Activated CD4-positive, alpha-beta memory T cell treated with anti-CD3 and anti-CD28 coated beads for 36 hours (primary cell): ENCODE results near the gene CAMTA1. TPM values are rescaled to one million over a fixed set of nuclear protein-coding genes. Genes with fewer than 3 reads are reported as not detected.

ENCODE experiments used
- CTCF ChIA-PET: fragments of 350-600 bp; sonication (Branson Sonifier 250); formaldehyde crosslinking; loops from one replicate; lab custom pipeline; 2021; ENCODE audit warnings: antibody characterized with exemption, inconsistent platforms; lab: Charles Lee
- POLR2A ChIA-PET: fragments of 350-600 bp; sonication (Branson Sonifier 250); formaldehyde crosslinking; loops from one replicate; lab custom pipeline; 2021; ENCODE audit warnings: antibody characterized with exemption; lab: Charles Lee
- DNase-seq: peaks from one replicate; pipeline ENCODE4 v3.0.0-alpha.2; 2020
- H3K27ac Mint-ChIP-seq: one replicate; pipeline ENCODE4 v1.8.0; 2021; ENCODE audit warnings: mixed read lengths
- H3K27me3 Mint-ChIP-seq: one replicate; pipeline ENCODE4 v1.8.0; 2021; ENCODE audit warnings: mixed read lengths
- H3K36me3 Mint-ChIP-seq: one replicate; pipeline ENCODE4 v1.8.0; 2021; ENCODE audit warnings: mixed read lengths
- H3K4me1 Mint-ChIP-seq: one replicate; pipeline ENCODE4 v1.8.0; 2021; ENCODE audit warnings: low read depth, mixed read lengths
- H3K4me3 Mint-ChIP-seq: one replicate; pipeline ENCODE4 v1.8.0; 2021; ENCODE audit warnings: mild to moderate bottlenecking, mixed read lengths
- H3K9me3 Mint-ChIP-seq: one replicate; pipeline ENCODE4 v1.8.0; 2021; ENCODE audit warnings: mixed read lengths
- intact Hi-C: fragments of 100-400 bp; cut with micrococcal nuclease; formaldehyde crosslinking; loops from one replicate; pipeline ENCODE4 v1.15.1; 2023
- total RNA-seq, 2 experiments: library from RNA; stranded (reverse); gene quantifications; one replicate each; pipeline ENCODE4 v1.2.3, GENCODE V29; 2021

Gene CAMTA1
- total RNA-seq, 2 experiments from 2014 or later, result 64.7 to 68.9 TPM

DNA sequence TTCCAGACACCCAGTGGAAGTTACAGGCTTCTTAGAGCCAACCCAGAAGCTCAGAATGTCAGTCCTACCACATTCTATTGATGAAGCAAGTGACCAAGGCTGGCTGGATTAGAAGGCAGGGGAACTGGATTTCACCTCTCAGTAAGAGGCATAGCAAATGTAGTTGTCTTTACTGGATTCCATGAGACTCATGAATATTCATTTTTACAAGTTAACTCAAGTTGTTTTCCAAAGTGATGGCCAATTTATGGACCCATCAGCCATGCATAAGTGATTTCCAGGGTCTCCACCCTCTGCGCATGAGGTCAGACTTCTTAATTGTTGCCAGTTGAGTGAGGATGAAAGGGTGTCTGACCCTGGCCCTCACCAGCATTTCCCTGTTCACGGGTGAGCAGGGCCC lies 559.0 kb downstream of the CAMTA1 start:
- H3K4me3 Mint-ChIP-seq, result no peak overlapping the region
- CTCF ChIA-PET, result no interaction called here
- H3K9me3 Mint-ChIP-seq, result no peaks in the 10 kb centered on the region
- no peak overlapping the region for H3K27ac Mint-ChIP-seq
- POLR2A ChIA-PET, result no interaction called here
- H3K4me1 Mint-ChIP-seq, result no peaks in the 10 kb centered on the region
- no peaks in the 10 kb centered on the region for H3K36me3 Mint-ChIP-seq
- DNase-seq, result no peak
- H3K27me3 Mint-ChIP-seq, result no peaks in the 10 kb centered on the region
- intact Hi-C loops, result no loop called here

GRCh38 chr1:7345516-7345915 lies 560.3 kb downstream of the CAMTA1 start:
- Mint-ChIP-seq H3K36me3 (no peaks in the 10 kb centered on the region), H3K4me3 (no peak overlapping the region), H3K27me3 (no peaks in the 10 kb centered on the region), H3K9me3 (no peaks in the 10 kb centered on the region), H3K4me1 (no peaks in the 10 kb centered on the region), H3K27ac (no peak overlapping the region)
- POLR2A ChIA-PET, result no interaction called here
- CTCF ChIA-PET, result no interaction called here
- DNase-seq, result no peak
- intact Hi-C loops, result no loop called here

DNA sequence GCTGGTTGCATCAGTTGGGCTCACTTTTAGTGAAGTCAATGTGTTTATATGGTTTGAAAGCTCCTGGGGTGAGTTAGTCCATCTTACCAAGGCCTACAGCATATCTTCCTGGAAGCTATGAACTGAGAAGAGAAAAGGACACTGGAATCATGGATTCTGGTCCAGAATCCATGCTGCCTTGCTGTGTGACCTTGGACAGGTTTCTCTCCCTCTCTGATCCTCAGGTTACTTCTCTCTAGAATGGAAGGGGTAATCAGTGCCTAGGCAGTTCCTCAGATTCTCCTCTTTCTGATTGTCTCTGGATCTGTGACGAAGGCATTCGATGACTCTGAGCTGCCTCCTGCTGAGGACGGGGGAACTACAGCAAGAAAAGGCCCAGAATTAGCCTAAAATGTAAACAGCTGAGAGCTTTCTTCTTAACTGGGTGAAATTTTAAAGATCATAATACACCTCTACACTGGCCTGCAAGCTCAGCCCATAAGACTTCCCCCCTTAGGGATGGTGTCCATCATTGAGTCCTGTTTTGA lies 560.9 kb downstream of the CAMTA1 start:
- intact Hi-C loops, result no loop called here
- DNase-seq, result no peak
- H3K9me3 Mint-ChIP-seq, result no peaks in the 10 kb centered on the region
- POLR2A ChIA-PET, result no interaction called here
- no peak overlapping the region for H3K4me3 Mint-ChIP-seq
- CTCF ChIA-PET, result no interaction called here
- no peaks in the 10 kb centered on the region for H3K4me1 Mint-ChIP-seq
- no peaks in the 10 kb centered on the region for H3K27me3 Mint-ChIP-seq
- no peaks in the 10 kb centered on the region for H3K36me3 Mint-ChIP-seq
- no peak overlapping the region for H3K27ac Mint-ChIP-seq

DNA sequence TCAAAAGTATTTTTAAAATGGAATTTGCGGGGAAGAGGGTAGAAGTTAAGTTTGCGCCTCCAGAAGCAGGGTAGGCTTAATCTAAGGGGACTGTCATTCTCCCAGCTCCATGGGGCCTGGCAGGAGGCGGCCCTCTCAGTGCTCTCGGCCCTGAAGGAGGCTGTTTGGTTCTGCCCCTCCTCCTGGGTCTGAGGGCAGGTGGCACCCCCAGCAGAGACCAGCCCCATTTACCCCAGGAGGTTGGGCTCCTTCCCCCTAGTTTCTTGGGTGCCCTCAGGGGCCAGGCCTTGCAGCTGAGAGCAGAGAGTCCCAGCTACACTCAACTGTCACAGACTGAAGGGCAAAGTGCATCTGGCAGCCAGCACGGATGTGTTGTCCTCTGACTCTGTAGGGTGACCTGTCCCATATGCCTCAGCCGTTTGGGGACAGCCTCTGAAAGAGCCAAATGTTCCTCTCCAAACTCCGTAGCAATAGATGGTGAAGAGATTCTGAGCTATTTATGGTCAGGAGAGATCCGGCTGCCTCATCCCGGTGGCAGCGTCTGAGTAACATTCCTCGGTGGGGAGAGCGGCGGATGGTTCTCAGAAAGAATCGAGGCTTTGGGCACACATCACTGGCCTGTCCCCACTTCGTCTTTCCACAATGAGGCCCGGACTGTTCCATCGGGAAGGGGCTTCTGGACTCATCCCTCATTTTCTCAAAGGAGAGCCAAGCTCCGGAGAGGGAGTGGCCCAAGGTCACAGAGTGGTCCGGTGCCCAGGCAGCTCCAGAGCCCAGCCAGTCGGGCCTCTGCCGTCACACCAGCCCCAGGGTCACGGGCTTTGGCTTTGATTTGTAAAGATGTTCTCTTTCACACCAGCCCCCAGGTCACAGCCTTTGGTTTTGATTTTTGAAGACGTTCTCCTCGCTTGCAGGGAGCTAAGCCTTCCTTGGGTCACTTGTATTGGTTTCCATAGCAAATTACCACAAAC lies 561.6 kb downstream of the CAMTA1 start:
- intact Hi-C loops, result no loop called here
- POLR2A ChIA-PET, result no interaction called here
- Mint-ChIP-seq H3K9me3 (no peaks in the 10 kb centered on the region), H3K4me1 (no peaks in the 10 kb centered on the region), H3K27me3 (no peaks in the 10 kb centered on the region), H3K4me3 (no peak overlapping the region), H3K27ac (no peak overlapping the region), H3K36me3 (no peaks in the 10 kb centered on the region)
- no peak for DNase-seq
- CTCF ChIA-PET, result no interaction called here

DNA sequence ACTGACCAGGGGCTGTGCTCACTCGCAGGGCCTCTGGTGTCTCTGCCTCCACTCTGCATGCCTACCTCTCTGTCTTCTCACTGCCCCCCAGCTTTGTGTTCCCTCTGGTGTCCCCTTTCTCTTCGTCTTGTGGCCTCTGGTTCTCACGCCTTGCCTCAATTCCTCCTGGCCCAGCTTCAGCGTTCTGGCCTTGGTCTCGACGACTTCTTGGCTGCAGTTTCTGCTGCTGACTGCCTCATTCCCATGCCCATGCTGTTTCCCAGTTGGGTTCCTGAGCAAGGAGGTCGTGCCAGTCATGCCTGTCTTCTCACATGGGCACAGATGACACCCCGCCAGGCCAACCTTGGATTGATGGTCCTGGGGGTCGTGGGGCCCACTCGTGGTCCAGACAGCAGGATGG lies 562.8 kb downstream of the CAMTA1 start:
- no peaks in the 10 kb centered on the region for H3K27me3 Mint-ChIP-seq
- H3K36me3 Mint-ChIP-seq, result no peaks in the 10 kb centered on the region
- H3K4me3 Mint-ChIP-seq, result no peak overlapping the region
- no peaks in the 10 kb centered on the region for H3K4me1 Mint-ChIP-seq
- H3K27ac Mint-ChIP-seq, result no peak overlapping the region
- POLR2A ChIA-PET, result no interaction called here
- H3K9me3 Mint-ChIP-seq, result no peaks in the 10 kb centered on the region
- CTCF ChIA-PET, result no interaction called here
- no peak for DNase-seq
- intact Hi-C loops, result no loop called here

GRCh38 chr1:7348580-7348979 lies 563.3 kb downstream of the CAMTA1 start:
- no peak overlapping the region for H3K4me3 Mint-ChIP-seq
- ChIA-PET CTCF (no interaction called here), POLR2A (no interaction called here)
- no peaks in the 10 kb centered on the region for H3K9me3 Mint-ChIP-seq
- intact Hi-C loops, result no loop called here
- H3K27ac Mint-ChIP-seq, result no peak overlapping the region
- no peak for DNase-seq
- no peaks in the 10 kb centered on the region for H3K36me3 Mint-ChIP-seq
- no peaks in the 10 kb centered on the region for H3K4me1 Mint-ChIP-seq
- H3K27me3 Mint-ChIP-seq, result no peaks in the 10 kb centered on the region

- no peak for DNase-seq
- H3K4me1 Mint-ChIP-seq, result no peaks in the 10 kb centered on the region
- H3K27me3 Mint-ChIP-seq, result peaks cover 5% of the 10 kb centered on the region
- intact Hi-C loops, result no loop called here
- no peaks in the 10 kb centered on the region for H3K36me3 Mint-ChIP-seq
- H3K27ac Mint-ChIP-seq, result no peak overlapping the region
- CTCF ChIA-PET, result no interaction called here
- no peak overlapping the region for H3K4me3 Mint-ChIP-seq
- POLR2A ChIA-PET, result no interaction called here
- no peaks in the 10 kb centered on the region for H3K9me3 Mint-ChIP-seq
These were observed 565.5 kb downstream of the CAMTA1 start for GRCh38 chr1:7350804-7351203.

DNA sequence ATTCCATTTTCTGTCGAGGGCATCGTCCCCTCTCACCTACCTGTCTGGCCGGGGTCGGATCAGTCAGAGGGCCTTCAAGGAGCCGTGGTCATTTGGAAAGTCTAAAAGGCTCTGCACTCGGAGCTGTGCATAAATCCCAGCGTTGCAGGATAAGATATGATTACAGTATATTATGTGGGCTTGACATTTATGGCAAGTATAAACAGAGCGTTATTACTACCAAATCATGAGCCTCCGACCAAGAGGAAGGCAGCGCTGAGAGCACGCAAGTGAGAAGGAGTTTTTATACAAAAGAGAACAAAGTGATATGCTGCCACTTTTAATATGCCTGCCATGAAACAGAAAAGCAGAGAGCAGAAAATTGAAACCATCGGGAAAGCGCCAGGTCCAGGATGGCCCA lies 566.4 kb downstream of the CAMTA1 start:
- Mint-ChIP-seq H3K36me3 (no peaks in the 10 kb centered on the region), H3K9me3 (no peaks in the 10 kb centered on the region), H3K4me3 (no peak overlapping the region), H3K4me1 (no peaks in the 10 kb centered on the region), H3K27ac (no peak overlapping the region), H3K27me3 (peaks cover 5% of the 10 kb centered on the region)
- DNase-seq, result no peak
- intact Hi-C loops, result no loop called here
- POLR2A ChIA-PET, result no interaction called here
- CTCF ChIA-PET, result no interaction called here

- intact Hi-C loops, result no loop called here
- DNase-seq, result no peak
- H3K36me3 Mint-ChIP-seq, result no peaks in the 10 kb centered on the region
- POLR2A ChIA-PET, result no interaction called here
- H3K27ac Mint-ChIP-seq, result no peak overlapping the region
- H3K4me1 Mint-ChIP-seq, result no peaks in the 10 kb centered on the region
- peaks cover 5% of the 10 kb centered on the region for H3K27me3 Mint-ChIP-seq
- no peaks in the 10 kb centered on the region for H3K9me3 Mint-ChIP-seq
- no peak overlapping the region for H3K4me3 Mint-ChIP-seq
- CTCF ChIA-PET, result no interaction called here
These were observed 567.1 kb downstream of the CAMTA1 start for GRCh38 chr1:7352364-7352763.

DNA sequence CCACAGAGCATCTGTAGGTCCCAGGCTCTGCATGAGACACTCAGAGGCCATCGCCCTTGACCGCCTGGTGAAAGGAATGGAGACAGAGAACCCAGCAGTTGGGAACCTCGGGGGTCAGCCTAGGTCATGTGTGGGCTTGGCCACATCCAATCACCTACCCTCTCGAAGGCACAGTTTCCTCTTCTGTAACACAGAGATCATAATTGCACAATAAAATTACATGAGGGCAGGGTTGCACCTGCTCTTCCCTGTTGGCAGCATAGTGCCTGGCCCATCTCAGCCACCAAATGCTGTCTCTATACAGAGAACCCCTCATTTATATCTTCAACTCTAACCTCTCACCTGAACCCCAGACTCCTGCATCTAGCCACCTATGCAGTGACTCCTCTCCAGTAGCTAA lies 567.7 kb downstream of the CAMTA1 start:
- intact Hi-C loops, result no loop called here
- no peaks in the 10 kb centered on the region for H3K36me3 Mint-ChIP-seq
- ChIA-PET CTCF (no interaction called here), POLR2A (no interaction called here)
- no peaks in the 10 kb centered on the region for H3K4me1 Mint-ChIP-seq
- peaks cover 5% of the 10 kb centered on the region for H3K27me3 Mint-ChIP-seq
- DNase-seq, result no peak
- no peaks in the 10 kb centered on the region for H3K9me3 Mint-ChIP-seq
- no peak overlapping the region for H3K4me3 Mint-ChIP-seq
- H3K27ac Mint-ChIP-seq, result no peak overlapping the region

DNA sequence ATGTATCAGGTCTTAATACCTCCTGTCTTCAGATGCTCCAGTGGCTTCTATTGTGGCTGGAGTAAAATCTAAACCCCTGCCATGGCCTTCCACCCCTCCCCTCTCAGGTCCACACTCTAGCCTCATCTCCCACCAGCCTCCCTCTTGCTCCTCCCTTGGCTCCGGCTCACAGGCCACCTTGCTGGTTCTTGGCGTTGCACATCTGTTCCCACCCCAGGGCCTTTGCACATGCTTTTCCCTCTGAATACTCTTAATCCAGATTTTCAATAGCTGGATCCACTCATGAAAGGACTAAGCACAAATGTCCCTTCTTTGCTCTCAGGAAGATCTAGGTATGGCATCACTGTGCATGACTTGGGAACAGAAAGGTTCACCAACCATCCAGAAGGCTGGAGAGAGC lies 570.4 kb downstream of the CAMTA1 start:
- intact Hi-C loops, result no loop called here
- ChIA-PET POLR2A (no interaction called here), CTCF (no interaction called here)
- peaks cover 5% of the 10 kb centered on the region for H3K27me3 Mint-ChIP-seq
- H3K27ac Mint-ChIP-seq, result no peak overlapping the region
- no peak for DNase-seq
- no peaks in the 10 kb centered on the region for H3K4me1 Mint-ChIP-seq
- no peak overlapping the region for H3K4me3 Mint-ChIP-seq
- H3K9me3 Mint-ChIP-seq, result no peaks in the 10 kb centered on the region
- H3K36me3 Mint-ChIP-seq, result no peaks in the 10 kb centered on the region

GRCh38 chr1:7356079-7356478 lies 570.8 kb downstream of the CAMTA1 start:
- Mint-ChIP-seq H3K4me1 (no peaks in the 10 kb centered on the region), H3K27ac (no peak overlapping the region), H3K4me3 (no peak overlapping the region), H3K36me3 (no peaks in the 10 kb centered on the region), H3K9me3 (no peaks in the 10 kb centered on the region), H3K27me3 (peaks cover 5% of the 10 kb centered on the region)
- intact Hi-C loops, result no loop called here
- ChIA-PET POLR2A (no interaction called here), CTCF (no interaction called here)
- no peak for DNase-seq

DNA sequence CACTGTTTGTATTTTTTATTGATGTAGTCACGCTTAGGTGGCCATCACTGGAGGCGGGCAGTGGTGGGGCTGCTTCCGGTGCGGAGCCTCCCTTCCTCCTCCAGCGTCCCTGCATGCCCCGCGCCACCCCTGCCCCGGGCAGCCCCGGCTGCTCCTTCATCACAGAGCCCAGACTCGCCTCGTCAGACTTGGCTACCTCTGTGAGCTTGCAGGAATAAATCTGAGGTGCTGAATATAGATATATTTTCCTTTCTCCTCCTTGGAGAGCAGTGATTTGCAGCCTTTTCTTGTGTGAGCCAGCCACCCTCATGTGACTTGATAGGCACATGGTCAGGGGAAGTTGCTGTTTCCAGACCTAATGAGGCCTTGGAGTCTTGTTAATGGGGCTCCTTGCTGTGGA lies 573.2 kb downstream of the CAMTA1 start:
- DNase-seq, result no peak
- H3K27me3 Mint-ChIP-seq, result peaks cover 5% of the 10 kb centered on the region
- no peaks in the 10 kb centered on the region for H3K4me1 Mint-ChIP-seq
- ChIA-PET POLR2A (no interaction called here), CTCF (no interaction called here)
- H3K9me3 Mint-ChIP-seq, result no peaks in the 10 kb centered on the region
- intact Hi-C loops, result no loop called here
- H3K36me3 Mint-ChIP-seq, result no peaks in the 10 kb centered on the region
- H3K4me3 Mint-ChIP-seq, result no peak overlapping the region
- H3K27ac Mint-ChIP-seq, result no peak overlapping the region
